ENCODE data around the gene NKTR.

DNA sequence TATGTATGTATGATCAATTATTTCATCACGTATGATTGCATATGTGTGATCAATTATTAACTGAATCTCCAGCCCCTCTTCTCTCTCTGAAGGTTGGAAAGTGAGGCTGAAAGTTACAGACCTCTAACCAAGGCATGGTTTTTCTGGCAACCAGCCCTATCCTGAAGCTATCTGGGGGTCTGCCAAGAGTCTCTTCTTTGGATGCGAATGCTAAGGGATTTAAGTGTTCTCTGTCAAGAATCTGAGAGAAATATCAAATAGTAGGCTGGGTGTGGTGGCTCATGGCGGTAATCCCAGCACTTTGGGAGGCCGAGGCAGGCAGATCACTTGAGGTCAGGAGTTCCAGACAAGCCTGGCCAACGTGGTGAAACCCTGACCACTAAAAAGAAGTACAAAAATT lies 8.1 kb downstream of the NKTR start:
- TF ChIP-seq POLR2A (IDR thresholded peaks at IDR 0.05): no peak
- TF ChIP-seq POLR2AphosphoS5 (IDR thresholded peaks at IDR 0.05): no peak
- TF ChIP-seq, protein P1, sequence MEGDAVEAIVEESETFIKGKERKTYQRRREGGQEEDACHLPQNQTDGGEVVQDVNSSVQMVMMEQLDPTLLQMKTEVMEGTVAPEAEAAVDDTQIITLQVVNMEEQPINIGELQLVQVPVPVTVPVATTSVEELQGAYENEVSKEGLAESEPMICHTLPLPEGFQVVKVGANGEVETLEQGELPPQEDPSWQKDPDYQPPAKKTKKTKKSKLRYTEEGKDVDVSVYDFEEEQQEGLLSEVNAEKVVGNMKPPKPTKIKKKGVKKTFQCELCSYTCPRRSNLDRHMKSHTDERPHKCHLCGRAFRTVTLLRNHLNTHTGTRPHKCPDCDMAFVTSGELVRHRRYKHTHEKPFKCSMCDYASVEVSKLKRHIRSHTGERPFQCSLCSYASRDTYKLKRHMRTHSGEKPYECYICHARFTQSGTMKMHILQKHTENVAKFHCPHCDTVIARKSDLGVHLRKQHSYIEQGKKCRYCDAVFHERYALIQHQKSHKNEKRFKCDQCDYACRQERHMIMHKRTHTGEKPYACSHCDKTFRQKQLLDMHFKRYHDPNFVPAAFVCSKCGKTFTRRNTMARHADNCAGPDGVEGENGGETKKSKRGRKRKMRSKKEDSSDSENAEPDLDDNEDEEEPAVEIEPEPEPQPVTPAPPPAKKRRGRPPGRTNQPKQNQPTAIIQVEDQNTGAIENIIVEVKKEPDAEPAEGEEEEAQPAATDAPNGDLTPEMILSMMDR (IDR thresholded peaks at IDR 0.05): no peak
